ENCODE measurements around the gene PRTN3.
"Not testable (repeated sequence)": the region's sequence is repeated elsewhere in the genome, so short reads cannot be mapped to it uniquely, and the experiment has no call there.

Gene PRTN3

GRCh38 chr19:890831-891230 lies 50.0 kb downstream of the PRTN3 start:
- intact Hi-C loops (cut with DNase I), result no loop called here
- DNase-seq, result no peak

GRCh38 chr19:891421-892200 lies 50.8 kb downstream of the PRTN3 start:
- intact Hi-C loops (cut with DNase I), result not testable (repeated sequence)

GRCh38 chr19:892243-892893 lies 51.6 kb downstream of the PRTN3 start:
- no peak for DNase-seq
- intact Hi-C loops (cut with DNase I), result no loop called here

More at GRCh38 chr19:891421-892200, 50.8 kb downstream of the PRTN3 start:
- not testable (repeated sequence) for DNase-seq

- DNase-seq, result peak; percentile 80 to 99 (median 89)
- intact Hi-C loops (cut with DNase I), result no loop called here
Measured at GRCh38 chr19:892894-893689, 52.3 kb downstream of the PRTN3 start, which contains the start of the genes MED16 and RNU6-9. Gene MED16 (minus strand): TSS chr19:893187. CDS start chr19:891131, 2,056 bp downstream. Gene RNU6-9 (plus strand): TSS chr19:893484.

- intact Hi-C loops (cut with DNase I), result no loop called here
- DNase-seq, result no peak
Measured at GRCh38 chr19:896434-896833, 55.6 kb downstream of the PRTN3 start.

GRCh38 chr19:896999-897398 lies 56.2 kb downstream of the PRTN3 start:
- no peak for DNase-seq
- intact Hi-C loops (cut with DNase I), result no loop called here

- DNase-seq, result no peak
- intact Hi-C loops (cut with DNase I), result no loop called here
Measured at GRCh38 chr19:897442-898039, 56.7 kb downstream of the PRTN3 start.

Data from posterior cingulate gyrus (tissue), 11 donors.